ENCODE results near the gene TTC28.

TTC28 gene

GRCh38 chr22:28239941-28240340 is 439.7 kb downstream of the TTC28 start:
- Histone ChIP-seq H3K4me3 (ENCODE audit: insufficient read depth, low read depth, low read length, poor library complexity, severe bottlenecking) (no peak overlapping the region), H3K4me1 (ENCODE audit: control insufficient read depth, insufficient read depth, low read length, poor library complexity, severe bottlenecking) (no peaks in the 10 kb centered on the region), H3K36me3 (ENCODE audit: control insufficient read depth, insufficient read depth, low read length) (no peaks in the 10 kb centered on the region), H3K27me3 (replicated peaks; ENCODE audit: control insufficient read depth, insufficient read depth, low read length, poor library complexity, severe bottlenecking) (no peaks in the 10 kb centered on the region), H3K27ac (ENCODE audit: insufficient read depth, low read length, poor library complexity, severe bottlenecking) (no peak overlapping the region), H3K9me3 (ENCODE audit: control insufficient read depth, low read length) (no peaks in the 10 kb centered on the region)
- DNase-seq = no peak

GRCh38 chr22:28237783-28238182 is 441.9 kb downstream of the TTC28 start:
- H3K27me3 ChIP-seq (replicated peaks; ENCODE audit: control insufficient read depth, insufficient read depth, low read length, poor library complexity, severe bottlenecking) = no peaks in the 10 kb centered on the region

GRCh38 chr22:28237112-28237511 is 442.5 kb downstream of the TTC28 start:
- no peak for DNase-seq
- Histone ChIP-seq H3K4me1 (ENCODE audit: control insufficient read depth, insufficient read depth, low read length, poor library complexity, severe bottlenecking) (no peaks in the 10 kb centered on the region), H3K4me3 (ENCODE audit: insufficient read depth, low read depth, low read length, poor library complexity, severe bottlenecking) (no peak overlapping the region), H3K36me3 (ENCODE audit: control insufficient read depth, insufficient read depth, low read length) (no peaks in the 10 kb centered on the region), H3K27ac (ENCODE audit: insufficient read depth, low read length, poor library complexity, severe bottlenecking) (no peak overlapping the region), H3K9me3 (ENCODE audit: control insufficient read depth, low read length) (no peaks in the 10 kb centered on the region), H3K27me3 (replicated peaks; ENCODE audit: control insufficient read depth, insufficient read depth, low read length, poor library complexity, severe bottlenecking) (no peaks in the 10 kb centered on the region)

More at GRCh38 chr22:28237783-28238182, 441.9 kb downstream of the TTC28 start:
- Histone ChIP-seq H3K4me3 (ENCODE audit: insufficient read depth, low read depth, low read length, poor library complexity, severe bottlenecking) (no peak overlapping the region), H3K4me1 (ENCODE audit: control insufficient read depth, insufficient read depth, low read length, poor library complexity, severe bottlenecking) (no peaks in the 10 kb centered on the region), H3K9me3 (ENCODE audit: control insufficient read depth, low read length) (no peaks in the 10 kb centered on the region), H3K27ac (ENCODE audit: insufficient read depth, low read length, poor library complexity, severe bottlenecking) (no peak overlapping the region), H3K36me3 (ENCODE audit: control insufficient read depth, insufficient read depth, low read length) (no peaks in the 10 kb centered on the region)
- no peak for DNase-seq

GRCh38 chr22:28232204-28232603 is 447.4 kb downstream of the TTC28 start:
- H3K27ac ChIP-seq (ENCODE audit: insufficient read depth, low read length, poor library complexity, severe bottlenecking) = no peak overlapping the region
- no peak overlapping the region for H3K4me3 ChIP-seq (ENCODE audit: insufficient read depth, low read depth, low read length, poor library complexity, severe bottlenecking)
- no peaks in the 10 kb centered on the region for H3K27me3 ChIP-seq (replicated peaks; ENCODE audit: control insufficient read depth, insufficient read depth, low read length, poor library complexity, severe bottlenecking)
- H3K36me3 ChIP-seq (ENCODE audit: control insufficient read depth, insufficient read depth, low read length) = no peaks in the 10 kb centered on the region
- no peaks in the 10 kb centered on the region for H3K9me3 ChIP-seq (ENCODE audit: control insufficient read depth, low read length)
- no peaks in the 10 kb centered on the region for H3K4me1 ChIP-seq (ENCODE audit: control insufficient read depth, insufficient read depth, low read length, poor library complexity, severe bottlenecking)
- no peak for DNase-seq

- no peak for DNase-seq
- H3K27ac ChIP-seq (ENCODE audit: insufficient read depth, low read length, poor library complexity, severe bottlenecking) = no peak overlapping the region
Observed at GRCh38 chr22:28231441-28231840, 448.2 kb downstream of the TTC28 start.

GRCh38 chr22:28230671-28231070 is 449.0 kb downstream of the TTC28 start:
- no peak overlapping the region for H3K4me3 ChIP-seq (ENCODE audit: insufficient read depth, low read depth, low read length, poor library complexity, severe bottlenecking)
- DNase-seq = no peak
- no peaks in the 10 kb centered on the region for H3K27me3 ChIP-seq (replicated peaks; ENCODE audit: control insufficient read depth, insufficient read depth, low read length, poor library complexity, severe bottlenecking)
- H3K4me1 ChIP-seq (ENCODE audit: control insufficient read depth, insufficient read depth, low read length, poor library complexity, severe bottlenecking) = no peaks in the 10 kb centered on the region
- no peak overlapping the region for H3K27ac ChIP-seq (ENCODE audit: insufficient read depth, low read length, poor library complexity, severe bottlenecking)
- H3K9me3 ChIP-seq (ENCODE audit: control insufficient read depth, low read length) = no peaks in the 10 kb centered on the region
- no peaks in the 10 kb centered on the region for H3K36me3 ChIP-seq (ENCODE audit: control insufficient read depth, insufficient read depth, low read length)

More at GRCh38 chr22:28231441-28231840, 448.2 kb downstream of the TTC28 start:
- no peaks in the 10 kb centered on the region for H3K36me3 ChIP-seq (ENCODE audit: control insufficient read depth, insufficient read depth, low read length)
- no peak overlapping the region for H3K4me3 ChIP-seq (ENCODE audit: insufficient read depth, low read depth, low read length, poor library complexity, severe bottlenecking)
- no peaks in the 10 kb centered on the region for H3K27me3 ChIP-seq (replicated peaks; ENCODE audit: control insufficient read depth, insufficient read depth, low read length, poor library complexity, severe bottlenecking)
- H3K4me1 ChIP-seq (ENCODE audit: control insufficient read depth, insufficient read depth, low read length, poor library complexity, severe bottlenecking) = no peaks in the 10 kb centered on the region
- H3K9me3 ChIP-seq (ENCODE audit: control insufficient read depth, low read length) = no peaks in the 10 kb centered on the region

- no peak overlapping the region for H3K4me3 ChIP-seq (ENCODE audit: insufficient read depth, low read depth, low read length, poor library complexity, severe bottlenecking)
- DNase-seq = no peak
- H3K27ac ChIP-seq (ENCODE audit: insufficient read depth, low read length, poor library complexity, severe bottlenecking) = no peak overlapping the region
Observed at GRCh38 chr22:28229566-28230485, 449.8 kb downstream of the TTC28 start.

GRCh38 chr22:28223826-28224225 is 455.8 kb downstream of the TTC28 start:
- DNase-seq = no peak
- no peak overlapping the region for H3K27ac ChIP-seq (ENCODE audit: insufficient read depth, low read length, poor library complexity, severe bottlenecking)
- H3K9me3 ChIP-seq (ENCODE audit: control insufficient read depth, low read length) = no peaks in the 10 kb centered on the region
- H3K36me3 ChIP-seq (ENCODE audit: control insufficient read depth, insufficient read depth, low read length) = no peaks in the 10 kb centered on the region
- no peak overlapping the region for H3K4me3 ChIP-seq (ENCODE audit: insufficient read depth, low read depth, low read length, poor library complexity, severe bottlenecking)
- no peaks in the 10 kb centered on the region for H3K4me1 ChIP-seq (ENCODE audit: control insufficient read depth, insufficient read depth, low read length, poor library complexity, severe bottlenecking)
- no peaks in the 10 kb centered on the region for H3K27me3 ChIP-seq (replicated peaks; ENCODE audit: control insufficient read depth, insufficient read depth, low read length, poor library complexity, severe bottlenecking)

More at GRCh38 chr22:28229566-28230485, 449.8 kb downstream of the TTC28 start:
- Histone ChIP-seq H3K4me1 (ENCODE audit: control insufficient read depth, insufficient read depth, low read length, poor library complexity, severe bottlenecking) (no peaks in the 10 kb centered on the region), H3K9me3 (ENCODE audit: control insufficient read depth, low read length) (no peaks in the 10 kb centered on the region), H3K27me3 (replicated peaks; ENCODE audit: control insufficient read depth, insufficient read depth, low read length, poor library complexity, severe bottlenecking) (no peaks in the 10 kb centered on the region), H3K36me3 (ENCODE audit: control insufficient read depth, insufficient read depth, low read length) (no peaks in the 10 kb centered on the region)

- Histone ChIP-seq H3K9me3 (ENCODE audit: control insufficient read depth, low read length) (no peaks in the 10 kb centered on the region), H3K4me3 (ENCODE audit: insufficient read depth, low read depth, low read length, poor library complexity, severe bottlenecking) (no peak overlapping the region), H3K4me1 (ENCODE audit: control insufficient read depth, insufficient read depth, low read length, poor library complexity, severe bottlenecking) (no peaks in the 10 kb centered on the region), H3K27ac (ENCODE audit: insufficient read depth, low read length, poor library complexity, severe bottlenecking) (no peak overlapping the region), H3K27me3 (replicated peaks; ENCODE audit: control insufficient read depth, insufficient read depth, low read length, poor library complexity, severe bottlenecking) (no peaks in the 10 kb centered on the region), H3K36me3 (ENCODE audit: control insufficient read depth, insufficient read depth, low read length) (no peaks in the 10 kb centered on the region)
- no peak for DNase-seq
Observed at GRCh38 chr22:28222976-28223745, 456.5 kb downstream of the TTC28 start.

- Histone ChIP-seq H3K27me3 (replicated peaks; ENCODE audit: control insufficient read depth, insufficient read depth, low read length, poor library complexity, severe bottlenecking) (no peaks in the 10 kb centered on the region), H3K4me3 (ENCODE audit: insufficient read depth, low read depth, low read length, poor library complexity, severe bottlenecking) (no peak overlapping the region), H3K27ac (ENCODE audit: insufficient read depth, low read length, poor library complexity, severe bottlenecking) (no peak overlapping the region), H3K9me3 (ENCODE audit: control insufficient read depth, low read length) (no peaks in the 10 kb centered on the region), H3K36me3 (ENCODE audit: control insufficient read depth, insufficient read depth, low read length) (no peaks in the 10 kb centered on the region), H3K4me1 (ENCODE audit: control insufficient read depth, insufficient read depth, low read length, poor library complexity, severe bottlenecking) (no peaks in the 10 kb centered on the region)
- no peak for DNase-seq
Observed at GRCh38 chr22:28222571-28222970, 457.1 kb downstream of the TTC28 start.
